K562 (cell line): ENCODE measurements around the gene PRRC2A. TPM values are rescaled to one million over a fixed set of nuclear protein-coding genes. Genes with fewer than 3 reads are reported as not detected.

Source experiments
- ARID3A ChIP-seq: IDR thresholded peaks from 2 replicates; pipeline ENCODE4 v1.6.1; 2012; ENCODE audit warnings: low read depth, low read length, improper control_type of control experiment, borderline replicate concordance
- BACH1 ChIP-seq: fragments of 200-800 bp; sonication (Bioruptor generic); IDR thresholded peaks from 2 replicates; pipeline ENCODE4 v1.6.1; 2016; ENCODE audit warnings: missing genetic modification characterization, missing compliant biosample characterization
- CBFA2T3 ChIP-seq: fragments of 450-650 bp; IDR thresholded peaks from 2 replicates; pipeline ENCODE4 v1.6.1; 2017
- CREB1 ChIP-seq, 2 experiments: sonication (generic) in 1 of 2; formaldehyde crosslinking in 1 of 2; IDR thresholded peaks; 2 replicates each; pipeline versions ENCODE4 v1.6.1 to v1.8.0; 2012 to 2022; ENCODE audit warnings: inconsistent platforms in 1 of 2, mild to moderate bottlenecking in 1 of 2, missing genetic modification reagents in 1 of 2, moderate library complexity in 1 of 2
- ETV1 ChIP-seq: fragments of 450-650 bp; conservative IDR thresholded peaks from 2 replicates; pipeline ENCODE4 v1.6.1; 2016; ENCODE audit warnings: missing genetic modification characterization, control low read depth, low read depth, missing compliant biosample characterization
- HDAC2 ChIP-seq: fragments of 450-650 bp; IDR thresholded peaks from 2 replicates; pipeline ENCODE4 v1.6.1; 2016; ENCODE audit warnings: mild to moderate bottlenecking
- HDAC8 ChIP-seq: fragments of 450-650 bp; IDR thresholded peaks from 2 replicates; pipeline ENCODE4 v1.6.1; 2016; ENCODE audit warnings: mild to moderate bottlenecking, missing genetic modification characterization, moderate library complexity, missing compliant biosample characterization
- JUN ChIP-seq, 2 experiments: sonication (generic) in 1 of 2; formaldehyde crosslinking in 1 of 2; IDR thresholded peaks; 2 replicates each; pipeline versions ENCODE4 v1.6.1 to v1.8.0; 2012 to 2022; ENCODE audit warnings: borderline replicate concordance in 2 of 2, mild to moderate bottlenecking in 2 of 2, improper control_type of control experiment in 1 of 2, low read depth in 1 of 2, low read length in 1 of 2, missing genetic modification reagents in 1 of 2
- MCM7 ChIP-seq, 2 experiments: fragments of 450-650 bp; IDR thresholded peaks; 2 replicates each; pipeline ENCODE4 v1.6.1; 2016 to 2018
- MLX ChIP-seq, 2 experiments: fragments of 450-650 bp in 1 of 2; sonication (generic) in 1 of 2; formaldehyde crosslinking; conservative IDR thresholded peaks; 2 replicates each; pipeline versions ENCODE4 v1.4.0 to v1.8.1; 2020 to 2022; ENCODE audit warnings: mild to moderate bottlenecking in 1 of 2, missing genetic modification reagents in 1 of 2
- MTF1 ChIP-seq: fragments of 250-450 bp; sonication (Bioruptor Pico); IDR thresholded peaks from 2 replicates; pipeline ENCODE4 v1.9.0; 2021; ENCODE audit warnings: moderate library complexity, mild to moderate bottlenecking, inconsistent platforms, borderline replicate concordance
- MXD1 ChIP-seq: fragments of 250-450 bp; sonication (Bioruptor Pico); IDR thresholded peaks from 2 replicates; pipeline ENCODE4 v1.8.0; 2021; ENCODE audit warnings: borderline replicate concordance, mild to moderate bottlenecking, moderate library complexity; ENCODE audit not compliant: poor library complexity, severe bottlenecking
- NR2C2 ChIP-seq, 2 experiments: fragments of 200-800 bp in 1 of 2; sonication (Bioruptor generic) in 1 of 2; sonication (generic) in 1 of 2; formaldehyde crosslinking in 1 of 2; IDR thresholded peaks; 2 replicates each; pipeline versions ENCODE4 v1.6.1 to v1.8.0; 2016 to 2022; ENCODE audit warnings: mild to moderate bottlenecking in 1 of 2, missing compliant biosample characterization in 1 of 2, missing genetic modification characterization in 1 of 2, missing genetic modification reagents in 1 of 2
- RBFOX2 ChIP-seq: fragments of 200-400 bp; formaldehyde crosslinking; IDR thresholded peaks from 2 replicates; pipeline ENCODE4 v1.6.1; 2017; ENCODE audit warnings: low read depth, mild to moderate bottlenecking, low read length, moderate library complexity
- SRSF9 ChIP-seq: fragments of 200-400 bp; formaldehyde crosslinking; IDR thresholded peaks from 2 replicates; pipeline ENCODE4 v1.6.1; 2017; ENCODE audit warnings: low read depth, low read length, borderline replicate concordance
- ZNF140 ChIP-seq: fragments of 250-450 bp; sonication (Bioruptor Pico); IDR thresholded peaks from 2 replicates; pipeline ENCODE4 v1.8.0; 2021; ENCODE audit warnings: moderate library complexity, mild to moderate bottlenecking, inconsistent platforms
- ZNF280B ChIP-seq: fragments of 250-450 bp; sonication (Bioruptor Pico); IDR thresholded peaks from 2 replicates; pipeline ENCODE4 v1.5.1; 2021; ENCODE audit warnings: mild to moderate bottlenecking
- polyA plus RNA-seq, 8 experiments: library from polyadenylated mRNA; depleted of rRNA in 4 of 8; stranded (reverse) in 5 of 8; unstranded in 3 of 8; fragments of >200 nt; fragmentation: Nextera tagmentation in 2 of 8; fragmentation: Illumina TruSeq in 1 of 8; extraction: Ambion mirVana in 2 of 8; extraction: Trizol in 1 of 8; gene quantifications; 2 replicates each; pipeline versions ENCODE4 v1.2.1 to v1.2.3, GENCODE V29; 2011 to 2014; ENCODE audit warnings: inconsistent platforms in 1 of 8, missing spikeins in 1 of 8
- total RNA-seq, 7 experiments: library from RNA; depleted of rRNA in 6 of 7; stranded (reverse); fragments of >200 nt in 6 of 7; fragmentation: Illumina TruSeq in 2 of 7; extraction: Trizol in 2 of 7; gene quantifications; 2 replicates each; pipeline versions ENCODE4 v1.2.1 to v1.2.3, GENCODE V29; 2011 to 2021; ENCODE audit warnings: low replicate concordance in 1 of 7

PRRC2A gene
- total and polyA plus RNA-seq, 9 of the 15 experiments (the other 6 are each of a cell fraction or from before 2014, with no cell fraction given) = 1.0 to 332 (median 63.0) TPM

DNA sequence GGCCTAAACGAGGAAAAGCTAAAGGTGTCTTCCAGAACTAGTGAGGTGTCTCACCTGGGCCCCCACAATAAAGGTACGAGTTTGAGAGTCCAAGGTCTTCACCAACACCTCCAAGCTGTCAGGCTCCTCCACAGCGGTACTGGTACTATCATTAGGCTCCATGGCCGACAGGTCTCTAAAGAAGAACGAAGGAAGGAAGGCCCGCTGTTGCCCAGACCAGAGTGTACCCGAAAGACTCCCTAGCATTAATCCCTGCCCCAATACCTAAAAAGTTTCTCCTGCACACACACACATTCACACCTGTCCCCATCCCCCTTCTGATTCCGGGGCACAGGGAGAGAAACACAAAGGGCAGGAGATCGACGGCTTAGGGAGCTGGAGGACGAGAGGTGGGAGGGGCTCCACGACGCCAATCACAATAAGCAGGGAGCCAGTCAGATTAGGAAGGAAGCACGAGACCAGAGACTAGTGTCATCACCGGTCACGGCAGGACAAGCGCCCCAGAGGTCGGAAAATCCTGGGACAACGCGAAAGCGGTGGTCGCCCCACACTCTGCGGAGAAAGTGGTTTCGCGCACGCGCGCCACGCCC, 31.2 kb downstream of the PRRC2A start (continued):
- TF ChIP-seq NR2C2 (CRISPR knock-in tag; IDR thresholded peaks at IDR 0.05) = peak; percentile 35
- TF ChIP-seq NR2C2 (tag; IDR thresholded peaks at IDR 0.05) = no peak
- 0 out of 4 replicates have a peak, but pooled peaks of 1 of the 2 experiments have one; percentile 33 for TF ChIP-seq MLX (CRISPR knock-in tag; conservative IDR thresholded peaks at IDR 0.05)
- no peak for TF ChIP-seq ETV1
- peak; percentile 75 for TF ChIP-seq MXD1 (CRISPR knock-in tag)
- TF ChIP-seq RBFOX2 = no peak; the same call in none of the 2 replicates
- no peak; the same call in 1 of the 2 replicates for TF ChIP-seq JUN (IDR thresholded peaks at IDR 0.05; ENCODE audit: borderline replicate concordance, low read depth, low read length)
- no peak for TF ChIP-seq JUN (CRISPR knock-in tag; IDR thresholded peaks at IDR 0.05; ENCODE audit: borderline replicate concordance)
- peak; percentile 61; the same call in 1 of the 2 replicates for TF ChIP-seq HDAC8 (tag)
- no peak for TF ChIP-seq ZNF280B (CRISPR knock-in tag)
- TF ChIP-seq MCM7 (IDR thresholded peaks at IDR 0.05) = no peak
- TF ChIP-seq ZNF140 (CRISPR knock-in tag) = no peak
- TF ChIP-seq CREB1 (IDR thresholded peaks at IDR 0.05) = no peak; the same call in 1 of the 2 replicates
- no peak for TF ChIP-seq CREB1 (CRISPR knock-in tag; IDR thresholded peaks at IDR 0.05)
- TF ChIP-seq SRSF9 = no peak
- no peak for TF ChIP-seq MTF1 (CRISPR knock-in tag)
- TF ChIP-seq CBFA2T3 = no peak; the same call in 1 of the 2 replicates
- no peak for TF ChIP-seq ARID3A
- TF ChIP-seq BACH1 (tag) = no peak
- 0 out of 2 replicates have a peak, but pooled peaks have one; percentile 93 for TF ChIP-seq HDAC2
